ENCODE measurements around the gene SPEM2. TPM values are rescaled to one million over a fixed set of nuclear protein-coding genes. Genes with fewer than 3 reads are reported as not detected.
A peak's percentile ranks its signal among the peaks of the same experiment; 100 is the strongest.

Gene SPEM2
- total RNA-seq, 4 donors from 2014 or later = not detected

- Histone ChIP-seq H3K36me3 (no peaks in the 10 kb centered on the region), H3K9me3 (no peaks in the 10 kb centered on the region), H3K27me3 (peaks cover 0 to 5% of the 10 kb centered on the region in 2 donors), H3K27ac (no peak overlapping the region), H3K4me3 (peak overlapping the region in 1 of 2 donors; percentile 4), H3K4me1 (peaks cover 0 to 16% of the 10 kb centered on the region in 2 donors)
- no peak for TF ChIP-seq CTCF (IDR thresholded peaks at IDR 0.05)
- no peak for TF ChIP-seq POLR2A (IDR thresholded peaks at IDR 0.05)
- intact Hi-C loops (cut with DNase I; ENCODE audit: low total_unique reads) = no loop called here
- DNase-seq = no peak
Measured at GRCh38 chr17:7445619-7445968, 20.2 kb downstream of the SPEM2 start.

GRCh38 chr17:7448461-7448860, 23.0 kb downstream of the SPEM2 start:
- H3K27me3 ChIP-seq = peaks cover 0 to 5% of the 10 kb centered on the region in 2 donors
- no peak overlapping the region for H3K27ac ChIP-seq
- intact Hi-C loops (cut with DNase I; ENCODE audit: low total_unique reads) = no loop called here
- no peak for TF ChIP-seq CTCF (IDR thresholded peaks at IDR 0.05)
- no peak for TF ChIP-seq POLR2A (IDR thresholded peaks at IDR 0.05)
- peaks cover 0 to 13% of the 10 kb centered on the region in 2 donors for H3K4me1 ChIP-seq
- H3K4me3 ChIP-seq = no peak overlapping the region
- DNase-seq = no peak
- no peaks in the 10 kb centered on the region for H3K9me3 ChIP-seq
- no peaks in the 10 kb centered on the region for H3K36me3 ChIP-seq

GRCh38 chr17:7459961-7460545, 34.6 kb downstream of the SPEM2 start:
- TF ChIP-seq CTCF (IDR thresholded peaks at IDR 0.05) (no peak), POLR2A (IDR thresholded peaks at IDR 0.05) (no peak)
- no peaks in the 10 kb centered on the region for H3K9me3 ChIP-seq
- no peak overlapping the region for H3K27ac ChIP-seq
- intact Hi-C loops (cut with DNase I; ENCODE audit: low total_unique reads) = no loop called here
- no peaks in the 10 kb centered on the region for H3K27me3 ChIP-seq
- H3K4me3 ChIP-seq = no peak overlapping the region
- no peak for DNase-seq
- no peaks in the 10 kb centered on the region for H3K4me1 ChIP-seq
- no peaks in the 10 kb centered on the region for H3K36me3 ChIP-seq

GRCh38 chr17:7460850-7461660, 35.6 kb downstream of the SPEM2 start:
- intact Hi-C loops (cut with DNase I; ENCODE audit: low total_unique reads) = no loop called here
- H3K27me3 ChIP-seq = no peaks in the 10 kb centered on the region
- H3K36me3 ChIP-seq = no peaks in the 10 kb centered on the region
- H3K4me1 ChIP-seq = no peaks in the 10 kb centered on the region
- H3K27ac ChIP-seq = no peak overlapping the region
- no peaks in the 10 kb centered on the region for H3K9me3 ChIP-seq
- no peak for DNase-seq
- no peak for TF ChIP-seq POLR2A (IDR thresholded peaks at IDR 0.05)
- no peak for TF ChIP-seq CTCF (IDR thresholded peaks at IDR 0.05)
- H3K4me3 ChIP-seq = no peak overlapping the region
